IPS-15b (cell line): Measurements from ENCODE around the gene ATG101.
A peak's percentile ranks its signal among the peaks of the same experiment; 100 is the strongest.

ENCODE experiments used
- H3K27me3 ChIP-seq: one replicate; pipeline ENCODE4 v1.6.1; 2013; ENCODE audit warnings: low read length; ENCODE audit not compliant: control insufficient read depth, insufficient read depth
- H3K36me3 ChIP-seq: one replicate; pipeline ENCODE4 v1.6.1; 2013; ENCODE audit warnings: low read length; ENCODE audit not compliant: control insufficient read depth, insufficient read depth
- H3K4me1 ChIP-seq: one replicate; pipeline ENCODE4 v1.6.1; 2013; ENCODE audit warnings: mild to moderate bottlenecking, low read length; ENCODE audit not compliant: control insufficient read depth, insufficient read depth
- H3K4me3 ChIP-seq: one replicate; pipeline ENCODE4 v1.5.1; 2013; ENCODE audit warnings: low read depth, low read length
- H3K9ac ChIP-seq: one replicate; pipeline ENCODE4 v1.6.1; 2013; ENCODE audit warnings: low read depth, mild to moderate bottlenecking, low read length
- H3K9me3 ChIP-seq: one replicate; pipeline ENCODE4 v1.6.1; 2013; ENCODE audit warnings: mild to moderate bottlenecking, low read length; ENCODE audit not compliant: control insufficient read depth, insufficient read depth

The ATG101 gene

GRCh38 chr12:52062167-52063081 lies 7.4 kb upstream of the ATG101 start:
- Histone ChIP-seq H3K4me3 (no peak overlapping the region), H3K9ac (no peak overlapping the region), H3K4me1 (no peaks in the 10 kb centered on the region), H3K36me3 (no peaks in the 10 kb centered on the region), H3K9me3 (no peaks in the 10 kb centered on the region), H3K27me3 (peaks cover 6% of the 10 kb centered on the region)

GRCh38 chr12:52063082-52063924 lies 6.5 kb upstream of the ATG101 start:
- Histone ChIP-seq H3K4me1 (no peaks in the 10 kb centered on the region), H3K9ac (no peak overlapping the region), H3K36me3 (no peaks in the 10 kb centered on the region)

DNA sequence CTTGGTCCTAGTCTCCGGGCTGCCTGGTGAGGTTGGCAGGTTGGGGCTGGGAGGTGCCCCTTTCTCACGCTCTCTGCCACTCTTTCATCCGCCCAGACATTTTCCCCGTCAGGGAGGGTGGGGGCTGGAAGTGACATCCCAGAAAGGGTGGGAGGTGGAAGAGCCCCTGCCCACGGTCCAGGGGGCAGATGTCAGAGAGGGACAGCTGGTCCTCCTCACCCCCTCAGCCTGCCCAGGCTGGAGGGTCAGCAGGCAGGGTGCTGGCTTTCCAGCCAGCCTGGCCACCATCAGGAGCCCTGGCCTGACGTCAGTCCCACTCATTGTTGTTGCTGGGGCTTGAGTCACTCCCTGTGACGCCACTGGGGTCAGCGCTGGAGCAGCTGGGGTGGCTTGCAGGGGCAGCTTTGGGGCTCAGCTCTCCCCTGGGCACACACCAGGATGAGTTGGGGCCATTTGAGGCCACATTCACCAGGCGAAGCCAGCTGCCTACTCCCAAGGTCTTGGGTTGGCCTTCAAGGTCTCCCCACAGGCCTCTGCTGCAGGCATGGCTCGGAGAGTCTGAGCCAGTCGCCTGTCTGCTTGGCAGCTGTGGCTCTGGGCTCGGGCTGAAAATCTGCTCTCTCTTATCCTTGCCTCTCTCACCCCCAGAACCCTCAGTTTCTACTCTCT lies 5.7 kb upstream of the ATG101 start:
- Histone ChIP-seq H3K9me3 (no peaks in the 10 kb centered on the region), H3K27me3 (peaks cover 6% of the 10 kb centered on the region), H3K36me3 (no peaks in the 10 kb centered on the region), H3K9ac (no peak overlapping the region), H3K4me1 (peaks cover under 1% of the 10 kb centered on the region), H3K4me3 (no peak overlapping the region)

More at GRCh38 chr12:52063082-52063924, 6.5 kb upstream of the ATG101 start:
- no peaks in the 10 kb centered on the region for H3K9me3 ChIP-seq
- H3K4me3 ChIP-seq = no peak overlapping the region
- peaks cover 6% of the 10 kb centered on the region for H3K27me3 ChIP-seq

- peaks cover 9% of the 10 kb centered on the region for H3K4me1 ChIP-seq
- peaks cover 6% of the 10 kb centered on the region for H3K27me3 ChIP-seq
- H3K36me3 ChIP-seq = no peaks in the 10 kb centered on the region
- no peak overlapping the region for H3K4me3 ChIP-seq
- H3K9me3 ChIP-seq = no peaks in the 10 kb centered on the region
- H3K9ac ChIP-seq = no peak overlapping the region
Observed at GRCh38 chr12:52066346-52067080, 3.3 kb upstream of the ATG101 start.

- no peaks in the 10 kb centered on the region for H3K9me3 ChIP-seq
Observed at GRCh38 chr12:52067081-52067374, 2.8 kb upstream of the ATG101 start.

DNA sequence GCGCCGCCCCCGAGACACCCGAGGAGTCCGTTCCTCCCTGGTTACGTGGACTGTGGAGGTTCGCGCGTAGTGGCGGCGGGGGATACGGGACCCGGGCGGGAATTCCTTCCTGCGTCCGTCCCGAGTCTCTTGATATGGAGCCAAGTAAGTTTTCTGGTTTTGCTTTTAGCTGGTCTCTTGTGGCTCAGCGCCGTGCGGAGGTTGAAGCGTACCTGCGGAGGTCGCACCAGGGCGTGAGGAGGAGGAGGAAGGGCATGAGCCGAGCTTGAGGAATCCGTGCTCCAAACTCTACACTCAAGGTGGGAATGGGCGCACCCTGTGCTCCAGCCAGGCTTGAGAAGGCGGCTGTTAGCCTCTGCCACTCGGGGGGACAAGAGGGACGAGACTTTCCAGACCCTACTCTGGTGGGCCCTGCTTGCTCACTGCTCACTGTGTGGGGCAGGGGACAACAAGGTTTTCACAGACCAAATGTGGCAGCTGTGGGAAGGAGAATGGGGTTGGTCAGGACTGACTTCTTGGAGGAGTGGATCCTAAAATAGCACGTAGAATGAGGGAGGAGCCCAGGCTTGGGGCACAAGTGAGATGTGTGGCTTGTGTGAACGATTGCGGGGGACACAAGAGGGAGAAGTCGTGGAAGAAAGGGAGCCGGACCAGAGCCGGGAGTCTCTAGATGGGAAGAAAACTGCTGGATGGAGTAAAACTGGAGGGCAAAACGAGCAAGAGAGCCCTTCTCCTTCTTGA lies 577 bp downstream of the ATG101 start:
- peaks cover 6% of the 10 kb centered on the region for H3K27me3 ChIP-seq
- H3K36me3 ChIP-seq = peaks cover 10% of the 10 kb centered on the region
- H3K4me3 ChIP-seq = peak overlapping the region; percentile 99
- peak overlapping the region; percentile 91 for H3K9ac ChIP-seq
- H3K4me1 ChIP-seq = peaks cover 12% of the 10 kb centered on the region
- H3K9me3 ChIP-seq = no peaks in the 10 kb centered on the region

More at GRCh38 chr12:52067081-52067374, 2.8 kb upstream of the ATG101 start:
- Histone ChIP-seq H3K4me3 (no peak overlapping the region), H3K36me3 (no peaks in the 10 kb centered on the region), H3K4me1 (peaks cover 12% of the 10 kb centered on the region), H3K27me3 (peaks cover 6% of the 10 kb centered on the region), H3K9ac (no peak overlapping the region)

GRCh38 chr12:52073531-52074381 lies 4.0 kb downstream of the ATG101 start:
- H3K36me3 ChIP-seq = peaks cover 23% of the 10 kb centered on the region
- H3K4me3 ChIP-seq = no peak overlapping the region
- H3K4me1 ChIP-seq = peaks cover 12% of the 10 kb centered on the region

DNA sequence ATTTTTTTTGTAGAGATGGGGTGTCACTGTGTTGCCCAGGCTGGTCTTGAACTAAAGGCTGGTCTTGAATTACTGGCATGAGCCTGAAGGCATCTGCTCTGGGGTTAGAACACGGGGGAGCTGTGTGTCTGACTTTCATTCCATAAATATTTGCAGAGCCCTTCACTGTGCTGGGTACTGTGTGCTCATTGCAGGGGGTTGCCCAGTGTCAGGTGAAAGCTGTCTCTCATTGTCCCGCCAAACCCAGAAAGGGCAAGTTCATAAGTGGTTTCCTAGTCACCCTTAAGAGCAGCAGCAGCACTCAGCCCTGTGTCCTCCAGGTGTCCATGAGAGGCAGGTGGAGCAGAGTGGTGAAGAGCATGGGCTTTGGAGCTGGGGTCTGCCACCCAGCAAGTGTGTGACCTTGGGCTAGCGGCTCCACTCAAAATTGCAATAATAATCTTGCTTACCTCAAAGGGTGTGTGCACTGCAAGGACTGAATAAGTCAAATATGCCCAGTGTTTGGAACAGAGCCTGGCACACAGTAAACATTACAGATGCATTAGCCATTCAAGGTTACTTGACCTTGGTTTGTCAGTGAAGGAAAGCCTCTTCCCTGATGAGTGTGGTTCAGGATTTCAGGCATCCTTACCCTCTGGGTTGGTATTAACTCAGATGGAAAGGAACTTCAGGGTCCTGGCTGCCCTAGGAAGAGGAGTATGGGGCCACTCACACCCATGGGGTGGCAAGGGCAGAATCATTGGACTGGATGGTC lies 5.4 kb downstream of the ATG101 start:
- no peaks in the 10 kb centered on the region for H3K9me3 ChIP-seq
- H3K4me1 ChIP-seq = peaks cover 12% of the 10 kb centered on the region
- H3K9ac ChIP-seq = no peak overlapping the region
- H3K27me3 ChIP-seq = no peaks in the 10 kb centered on the region
- no peak overlapping the region for H3K4me3 ChIP-seq
- H3K36me3 ChIP-seq = peaks cover 23% of the 10 kb centered on the region

More at GRCh38 chr12:52073531-52074381, 4.0 kb downstream of the ATG101 start:
- Histone ChIP-seq H3K9ac (no peak overlapping the region), H3K27me3 (no peaks in the 10 kb centered on the region), H3K9me3 (no peaks in the 10 kb centered on the region)

GRCh38 chr12:52076811-52077210 lies 7.0 kb downstream of the ATG101 start:
- Histone ChIP-seq H3K9me3 (no peaks in the 10 kb centered on the region), H3K9ac (no peak overlapping the region), H3K36me3 (peaks cover 23% of the 10 kb centered on the region)

More at GRCh38 chr12:52076811-52077210, 7.0 kb downstream of the ATG101 start:
- Histone ChIP-seq H3K4me3 (no peak overlapping the region), H3K4me1 (peaks cover 6% of the 10 kb centered on the region), H3K27me3 (no peaks in the 10 kb centered on the region)
